SK-N-SH treated with all-trans-retinoic acid at 6 μM for 48 hours (cell line): ENCODE measurements around the gene ACBD7.

Source experiments
- ARNTL ChIP-seq: fragments of 450-650 bp; formaldehyde crosslinking; IDR thresholded peaks from 2 replicates; pipeline ENCODE4 v1.5.0; 2020; ENCODE audit warnings: low read depth, mild to moderate bottlenecking, moderate library complexity, borderline replicate concordance
- ISL1 ChIP-seq: fragments of 250-450 bp; sonication (Bioruptor Pico); IDR thresholded peaks from 2 replicates; pipeline ENCODE4 v2.1.2; 2022; ENCODE audit warnings: mild to moderate bottlenecking, moderate library complexity
- OSR1 ChIP-seq: fragments of 250-450 bp; sonication (Bioruptor Pico); IDR thresholded peaks from 2 replicates; pipeline ENCODE4 v1.8.0; 2022; ENCODE audit warnings: moderate library complexity, mild to moderate bottlenecking, inconsistent platforms
- PPARA ChIP-seq: fragments of 250-450 bp; sonication (Bioruptor Pico); IDR thresholded peaks from 2 replicates; pipeline ENCODE4 v1.5.0; 2020; ENCODE audit warnings: mild to moderate bottlenecking, borderline replicate concordance
- RARB ChIP-seq: fragments of 250-450 bp; sonication (Bioruptor Pico); IDR thresholded peaks from 2 replicates; pipeline ENCODE4 v1.8.0; 2021; ENCODE audit warnings: mild to moderate bottlenecking, moderate library complexity
- SNAI2 ChIP-seq: fragments of 250-450 bp; sonication (Bioruptor Pico); IDR thresholded peaks from 2 replicates; pipeline ENCODE4 v1.5.0; 2020; ENCODE audit warnings: mild to moderate bottlenecking, moderate library complexity
- TCF4 ChIP-seq: fragments of 250-450 bp; sonication (Bioruptor Pico); IDR thresholded peaks from 2 replicates; pipeline ENCODE4 v1.8.0; 2021; ENCODE audit warnings: mild to moderate bottlenecking, moderate library complexity, borderline replicate concordance
- TSHZ2 ChIP-seq: fragments of 250-450 bp; sonication (Bioruptor Pico); IDR thresholded peaks from 2 replicates; pipeline ENCODE4 v1.5.0; 2020; ENCODE audit warnings: mild to moderate bottlenecking, moderate library complexity
- ZC3H10 ChIP-seq: fragments of 250-450 bp; sonication (Bioruptor Pico); IDR thresholded peaks from 2 replicates; pipeline ENCODE4 v1.5.1; 2021; ENCODE audit warnings: mild to moderate bottlenecking, moderate library complexity
- ZFP3 ChIP-seq: fragments of 250-450 bp; sonication (Bioruptor Pico); IDR thresholded peaks from 2 replicates; pipeline ENCODE4 v1.5.0; 2020; ENCODE audit warnings: mild to moderate bottlenecking, moderate library complexity
- ZFP30 ChIP-seq: fragments of 450-650 bp; formaldehyde crosslinking; IDR thresholded peaks from 2 replicates; pipeline ENCODE4 v1.5.0; 2022; ENCODE audit warnings: mild to moderate bottlenecking, moderate library complexity
- ZNF8 ChIP-seq: fragments of 450-650 bp; formaldehyde crosslinking; IDR thresholded peaks from 2 replicates; pipeline ENCODE4 v1.5.0; 2020; ENCODE audit warnings: mild to moderate bottlenecking, moderate library complexity
- TF ChIP-seq, protein P1 (sequence below): fragments of 250-450 bp; sonication (Bioruptor Pico); IDR thresholded peaks from 2 replicates; pipeline ENCODE4 v1.8.0; 2020; ENCODE audit warnings: mild to moderate bottlenecking, moderate library complexity, borderline replicate concordance
- TF ChIP-seq, protein P2 (sequence below): fragments of 250-450 bp; sonication (Bioruptor Pico); IDR thresholded peaks from 2 replicates; pipeline ENCODE4 v1.5.1; 2020; ENCODE audit warnings: low read depth, mild to moderate bottlenecking, moderate library complexity

GRCh38 chr10:15069230-15069629 is 19.3 kb downstream of the ACBD7 start:
- TF ChIP-seq PPARA (CRISPR knock-in tag) (no peak), ZC3H10 (no peak), ZFP30 (CRISPR knock-in tag) (no peak), ZNF8 (CRISPR knock-in tag) (no peak), ZFP3 (CRISPR knock-in tag) (no peak), ISL1 (CRISPR knock-in tag) (no peak), ARNTL (CRISPR knock-in tag) (no peak), RARB (CRISPR knock-in tag) (no peak), TCF4 (CRISPR knock-in tag) (no peak), OSR1 (no peak), TSHZ2 (CRISPR knock-in tag) (no peak), SNAI2 (CRISPR knock-in tag) (no peak)
- TF ChIP-seq, protein P1, sequence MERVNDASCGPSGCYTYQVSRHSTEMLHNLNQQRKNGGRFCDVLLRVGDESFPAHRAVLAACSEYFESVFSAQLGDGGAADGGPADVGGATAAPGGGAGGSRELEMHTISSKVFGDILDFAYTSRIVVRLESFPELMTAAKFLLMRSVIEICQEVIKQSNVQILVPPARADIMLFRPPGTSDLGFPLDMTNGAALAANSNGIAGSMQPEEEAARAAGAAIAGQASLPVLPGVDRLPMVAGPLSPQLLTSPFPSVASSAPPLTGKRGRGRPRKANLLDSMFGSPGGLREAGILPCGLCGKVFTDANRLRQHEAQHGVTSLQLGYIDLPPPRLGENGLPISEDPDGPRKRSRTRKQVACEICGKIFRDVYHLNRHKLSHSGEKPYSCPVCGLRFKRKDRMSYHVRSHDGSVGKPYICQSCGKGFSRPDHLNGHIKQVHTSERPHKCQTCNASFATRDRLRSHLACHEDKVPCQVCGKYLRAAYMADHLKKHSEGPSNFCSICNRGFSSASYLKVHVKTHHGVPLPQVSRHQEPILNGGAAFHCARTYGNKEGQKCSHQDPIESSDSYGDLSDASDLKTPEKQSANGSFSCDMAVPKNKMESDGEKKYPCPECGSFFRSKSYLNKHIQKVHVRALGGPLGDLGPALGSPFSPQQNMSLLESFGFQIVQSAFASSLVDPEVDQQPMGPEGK (CRISPR knock-in tag) = no peak
- TF ChIP-seq, protein P2, sequence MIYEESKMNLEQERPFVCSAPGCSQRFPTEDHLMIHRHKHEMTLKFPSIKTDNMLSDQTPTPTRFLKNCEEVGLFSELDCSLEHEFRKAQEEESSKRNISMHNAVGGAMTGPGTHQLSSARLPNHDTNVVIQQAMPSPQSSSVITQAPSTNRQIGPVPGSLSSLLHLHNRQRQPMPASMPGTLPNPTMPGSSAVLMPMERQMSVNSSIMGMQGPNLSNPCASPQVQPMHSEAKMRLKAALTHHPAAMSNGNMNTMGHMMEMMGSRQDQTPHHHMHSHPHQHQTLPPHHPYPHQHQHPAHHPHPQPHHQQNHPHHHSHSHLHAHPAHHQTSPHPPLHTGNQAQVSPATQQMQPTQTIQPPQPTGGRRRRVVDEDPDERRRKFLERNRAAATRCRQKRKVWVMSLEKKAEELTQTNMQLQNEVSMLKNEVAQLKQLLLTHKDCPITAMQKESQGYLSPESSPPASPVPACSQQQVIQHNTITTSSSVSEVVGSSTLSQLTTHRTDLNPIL = no peak
